Neural progenitor cell (in vitro differentiated cells): Measurements from ENCODE around the gene CLTB. TPM values are rescaled to one million over a fixed set of nuclear protein-coding genes. Genes with fewer than 3 reads are reported as not detected.

Source experiments
- DNase-seq: peaks from one replicate; pipeline ENCODE4 v3.0.0-alpha.2; 2016; ENCODE audit warnings: low spot score
- H2AFZ ChIP-seq: fragments of 200-600 bp; sonication (generic); replicated peaks from 2 replicates; pipeline ENCODE4 v1.6.1; 2016; ENCODE audit warnings: antibody characterized with exemption
- H3F3A ChIP-seq: fragments of 200-600 bp; sonication (generic); 2 replicates; pipeline ENCODE4 v1.6.1; 2016; ENCODE audit warnings: antibody characterized with exemption, low read depth
- H3K27ac ChIP-seq: fragments of 200-600 bp; sonication (generic); 2 replicates; pipeline ENCODE4 v1.5.1; 2016; ENCODE audit warnings: mild to moderate bottlenecking
- H3K27me3 ChIP-seq: fragments of 200-600 bp; sonication (generic); 2 replicates; pipeline ENCODE4 v1.6.1; 2016; ENCODE audit warnings: mild to moderate bottlenecking, moderate library complexity
- H3K36me3 ChIP-seq: fragments of 200-600 bp; sonication (generic); 2 replicates; pipeline ENCODE4 v1.5.1; 2016
- H3K4me1 ChIP-seq: fragments of 200-600 bp; sonication (generic); 2 replicates; pipeline ENCODE4 v1.6.1; 2016; ENCODE audit warnings: mixed run types
- H3K4me2 ChIP-seq: fragments of 200-600 bp; sonication (generic); 2 replicates; pipeline ENCODE4 v1.6.1; 2016
- H3K4me3 ChIP-seq: fragments of 200-600 bp; sonication (generic); 2 replicates; pipeline ENCODE4 v1.5.1; 2016
- H3K79me2 ChIP-seq: fragments of 200-600 bp; sonication (generic); 2 replicates; pipeline ENCODE4 v1.6.1; 2016; ENCODE audit warnings: low read depth
- H3K9ac ChIP-seq: fragments of 200-600 bp; sonication (generic); 2 replicates; pipeline ENCODE4 v1.6.1; 2016
- H3K9me3 ChIP-seq: fragments of 200-600 bp; sonication (generic); 2 replicates; pipeline ENCODE4 v1.5.1; 2016; ENCODE audit warnings: low read depth
- H4K20me1 ChIP-seq: fragments of 200-600 bp; sonication (generic); 2 replicates; pipeline ENCODE4 v1.6.1; 2016; ENCODE audit warnings: low read depth
- H3K27ac Mint-ChIP-seq: 3 replicates; pipeline ENCODE4 v1.8.0; 2021; ENCODE audit warnings: mixed read lengths
- H3K27me3 Mint-ChIP-seq: 2 replicates; pipeline ENCODE4 v1.8.0; 2022; ENCODE audit warnings: low read depth, mild to moderate bottlenecking, inconsistent platforms, moderate library complexity, mixed read lengths; ENCODE audit not compliant: insufficient read depth
- H3K36me3 Mint-ChIP-seq: 3 replicates; pipeline ENCODE4 v1.8.0; 2021; ENCODE audit warnings: mixed read lengths
- H3K4me1 Mint-ChIP-seq: 3 replicates; pipeline ENCODE4 v1.8.0; 2021; ENCODE audit warnings: mixed read lengths
- H3K4me3 Mint-ChIP-seq: 3 replicates; pipeline ENCODE4 v1.8.0; 2021; ENCODE audit warnings: mild to moderate bottlenecking, moderate library complexity, mixed read lengths
- H3K9me3 Mint-ChIP-seq: 3 replicates; pipeline ENCODE4 v1.8.0; 2020; ENCODE audit warnings: mixed read lengths
- EZH2 ChIP-seq: fragments of 200-600 bp; sonication (generic); IDR thresholded peaks from 2 replicates; pipeline ENCODE4 v1.6.1; 2017; ENCODE audit warnings: antibody characterized with exemption, mild to moderate bottlenecking, moderate library complexity
- EZH2phosphoT487 ChIP-seq: fragments of 200-600 bp; sonication (generic); IDR thresholded peaks from 2 replicates; pipeline ENCODE4 v1.6.1; 2017; ENCODE audit warnings: antibody characterized with exemption
- total RNA-seq: library from RNA; depleted of rRNA; stranded (reverse); fragments of >200 nt; gene quantifications from 2 replicates; pipeline ENCODE4 v1.2.3, GENCODE V29; 2015; ENCODE audit warnings: low replicate concordance
- TF ChIP-seq, protein P1 (sequence below): fragments of 200-600 bp; sonication (generic); IDR thresholded peaks from 2 replicates; pipeline ENCODE4 v1.5.1; 2017; ENCODE audit warnings: antibody characterized with exemption, mild to moderate bottlenecking

CLTB gene
- total RNA-seq, 1 donor from 2014 or later: 12.6 TPM

GRCh38 chr5:176406436-176407052 lies 9.8 kb downstream of the CLTB start:
- Histone ChIP-seq H3K9me3 (no peaks in the 10 kb centered on the region), H4K20me1 (no peaks in the 10 kb centered on the region), H3K9ac (no peak overlapping the region), H3K4me2 (no peak overlapping the region), H2AFZ (no peak overlapping the region), H3K27me3 (no peaks in the 10 kb centered on the region), H3F3A (peaks cover 7% of the 10 kb centered on the region), H3K79me2 (no peaks in the 10 kb centered on the region), H3K27ac (no peak overlapping the region), H3K36me3 (no peaks in the 10 kb centered on the region), H3K4me3 (no peak overlapping the region), H3K4me1 (peaks cover 5% of the 10 kb centered on the region)
- H3K36me3 Mint-ChIP-seq: no peaks in the 10 kb centered on the region
- peaks cover 2% of the 10 kb centered on the region for H3K4me1 Mint-ChIP-seq
- H3K27me3 Mint-ChIP-seq: peaks cover 4% of the 10 kb centered on the region
- peak overlapping the region; percentile 74 for H3K27ac Mint-ChIP-seq
- no peak for DNase-seq
- H3K9me3 Mint-ChIP-seq: no peaks in the 10 kb centered on the region
- TF ChIP-seq, protein P1, sequence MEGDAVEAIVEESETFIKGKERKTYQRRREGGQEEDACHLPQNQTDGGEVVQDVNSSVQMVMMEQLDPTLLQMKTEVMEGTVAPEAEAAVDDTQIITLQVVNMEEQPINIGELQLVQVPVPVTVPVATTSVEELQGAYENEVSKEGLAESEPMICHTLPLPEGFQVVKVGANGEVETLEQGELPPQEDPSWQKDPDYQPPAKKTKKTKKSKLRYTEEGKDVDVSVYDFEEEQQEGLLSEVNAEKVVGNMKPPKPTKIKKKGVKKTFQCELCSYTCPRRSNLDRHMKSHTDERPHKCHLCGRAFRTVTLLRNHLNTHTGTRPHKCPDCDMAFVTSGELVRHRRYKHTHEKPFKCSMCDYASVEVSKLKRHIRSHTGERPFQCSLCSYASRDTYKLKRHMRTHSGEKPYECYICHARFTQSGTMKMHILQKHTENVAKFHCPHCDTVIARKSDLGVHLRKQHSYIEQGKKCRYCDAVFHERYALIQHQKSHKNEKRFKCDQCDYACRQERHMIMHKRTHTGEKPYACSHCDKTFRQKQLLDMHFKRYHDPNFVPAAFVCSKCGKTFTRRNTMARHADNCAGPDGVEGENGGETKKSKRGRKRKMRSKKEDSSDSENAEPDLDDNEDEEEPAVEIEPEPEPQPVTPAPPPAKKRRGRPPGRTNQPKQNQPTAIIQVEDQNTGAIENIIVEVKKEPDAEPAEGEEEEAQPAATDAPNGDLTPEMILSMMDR: no peak
- TF ChIP-seq EZH2phosphoT487 (no peak), EZH2 (no peak)
- no peak overlapping the region for H3K4me3 Mint-ChIP-seq

DNA sequence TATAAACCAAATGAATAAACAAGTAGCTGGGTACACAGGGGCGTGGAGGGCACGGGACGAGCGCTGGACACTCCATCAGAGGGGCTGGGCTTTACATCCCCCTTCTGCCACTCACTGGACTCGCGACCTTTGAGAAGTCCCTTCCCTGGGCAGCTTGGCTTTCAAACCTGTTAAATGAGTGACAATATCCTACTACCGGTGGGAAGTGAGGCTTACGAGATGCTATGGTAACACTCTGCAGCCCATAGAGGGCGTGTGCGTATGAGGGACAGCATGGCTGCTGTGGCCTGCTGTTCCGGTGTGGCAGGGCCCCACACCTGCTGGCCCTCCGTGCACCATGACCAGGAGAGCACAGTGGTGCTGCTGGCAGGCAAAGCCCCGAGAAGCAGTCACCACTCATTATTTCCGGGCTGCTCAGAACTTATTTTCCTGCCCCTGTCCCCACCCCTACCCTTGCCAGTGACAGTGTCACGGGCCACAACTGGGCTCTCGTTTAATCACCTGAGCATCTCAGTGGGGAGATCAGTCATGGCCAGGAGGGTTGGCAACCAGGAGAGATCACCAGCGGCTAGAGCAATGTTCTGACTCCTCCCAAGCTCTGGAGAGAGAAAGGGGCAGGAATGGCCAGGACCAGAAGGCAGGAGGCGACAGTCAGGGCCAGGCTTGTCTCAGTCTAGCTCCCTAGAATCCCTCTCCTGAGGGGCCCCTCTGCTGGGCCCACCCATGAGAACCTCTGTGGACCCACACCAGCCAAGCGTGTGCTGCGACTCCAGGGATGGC lies 10.5 kb downstream of the CLTB start:
- Mint-ChIP-seq H3K27me3 (peaks cover 2% of the 10 kb centered on the region), H3K9me3 (no peaks in the 10 kb centered on the region), H3K36me3 (no peaks in the 10 kb centered on the region), H3K27ac (peak overlapping the region; percentile 74), H3K4me3 (no peak overlapping the region), H3K4me1 (peaks cover 2% of the 10 kb centered on the region)
- no peak overlapping the region for H3K4me2 ChIP-seq
- H3K9ac ChIP-seq: no peak overlapping the region
- no peak overlapping the region for H2AFZ ChIP-seq
- peak; percentile 61 for DNase-seq
- no peaks in the 10 kb centered on the region for H3K79me2 ChIP-seq
- no peaks in the 10 kb centered on the region for H3K36me3 ChIP-seq
- H3K4me1 ChIP-seq: peaks cover 5% of the 10 kb centered on the region
- no peak overlapping the region for H3K4me3 ChIP-seq
- no peaks in the 10 kb centered on the region for H4K20me1 ChIP-seq
- no peak overlapping the region for H3K27ac ChIP-seq
- H3K27me3 ChIP-seq: no peaks in the 10 kb centered on the region
- H3K9me3 ChIP-seq: no peaks in the 10 kb centered on the region
- peaks cover 7% of the 10 kb centered on the region for H3F3A ChIP-seq
- no peak for TF ChIP-seq EZH2
- TF ChIP-seq, protein P1: peak; percentile 41

DNA sequence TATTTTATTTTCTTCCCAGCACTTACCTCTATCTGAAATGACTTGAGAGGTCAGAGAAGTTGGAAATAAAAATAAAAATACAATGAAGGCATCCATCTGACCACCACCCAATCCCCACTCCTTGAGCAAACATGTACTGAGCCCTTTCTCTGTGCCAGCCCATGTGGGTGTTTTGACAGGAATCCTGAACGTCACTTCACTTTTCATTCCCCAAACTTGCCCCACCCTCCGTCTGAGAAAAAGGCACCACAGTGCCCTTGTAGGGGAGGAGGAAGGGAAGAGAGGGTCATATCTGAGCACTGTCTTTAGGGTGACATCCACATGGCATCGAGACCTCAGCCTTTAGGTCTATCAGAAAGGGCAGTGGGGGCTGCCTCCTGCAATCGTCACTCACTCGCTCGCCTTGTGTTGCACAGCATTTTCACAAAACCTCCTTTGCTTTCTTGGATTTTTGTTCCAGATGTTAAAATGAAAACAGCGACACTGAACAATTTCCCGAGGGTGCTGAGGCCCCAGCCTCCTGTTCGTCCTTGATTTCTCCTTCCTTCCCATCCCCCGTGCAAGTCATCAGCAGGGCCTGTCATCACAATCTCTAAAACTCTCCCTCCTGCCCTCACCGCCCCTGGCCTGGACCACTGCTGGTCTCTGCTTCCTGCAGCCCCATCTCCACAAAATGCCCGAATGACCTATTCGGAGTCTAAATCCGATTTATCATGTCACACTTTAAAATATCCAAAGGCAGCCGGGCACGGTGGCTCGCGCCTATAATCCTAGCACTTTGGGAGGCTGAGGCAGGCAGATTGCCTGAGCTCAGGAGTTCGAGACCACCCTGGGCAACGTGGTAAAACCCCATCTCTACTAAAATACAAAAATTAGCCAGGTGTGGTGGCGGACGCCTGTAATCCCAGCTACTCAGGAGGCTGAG lies 14.8 kb downstream of the CLTB start:
- Histone ChIP-seq H3K4me3 (no peak overlapping the region), H3K9me3 (no peaks in the 10 kb centered on the region), H4K20me1 (no peaks in the 10 kb centered on the region), H3K4me1 (peaks cover 5% of the 10 kb centered on the region), H3K36me3 (no peaks in the 10 kb centered on the region), H3K4me2 (no peak overlapping the region), H3F3A (peaks cover 4% of the 10 kb centered on the region), H3K9ac (no peak overlapping the region), H3K27me3 (no peaks in the 10 kb centered on the region), H3K79me2 (no peaks in the 10 kb centered on the region), H3K27ac (no peak overlapping the region), H2AFZ (no peak overlapping the region)
- no peaks in the 10 kb centered on the region for H3K9me3 Mint-ChIP-seq
- TF ChIP-seq, protein P1: no peak
- TF ChIP-seq EZH2phosphoT487: no peak
- no peak for TF ChIP-seq EZH2
- no peak for DNase-seq
- peaks cover 2% of the 10 kb centered on the region for H3K4me1 Mint-ChIP-seq
- peaks cover 2% of the 10 kb centered on the region for H3K27me3 Mint-ChIP-seq
- H3K4me3 Mint-ChIP-seq: no peak overlapping the region
- H3K36me3 Mint-ChIP-seq: no peaks in the 10 kb centered on the region
- peak overlapping the region; percentile 22 for H3K27ac Mint-ChIP-seq
